H1 (cell line): ENCODE measurements around the gene LAYN. TPM values are rescaled to one million over a fixed set of nuclear protein-coding genes. Genes with fewer than 3 reads are reported as not detected.

Experiments
- CTCF ChIA-PET: fragments of 300-600 bp; sonication (Branson Sonifier 250); formaldehyde crosslinking; loops from one replicate; lab custom pipeline; 2021; ENCODE audit not compliant: partially characterized antibody; lab: Charles Lee
- POLR2A ChIA-PET: fragments of 300-600 bp; sonication (Branson Sonifier 250); formaldehyde crosslinking; loops from one replicate; lab custom pipeline; 2021; ENCODE audit warnings: inconsistent platforms; ENCODE audit not compliant: partially characterized antibody; lab: Charles Lee
- DNase-seq, 2 experiments: peaks; one replicate each; pipeline versions ENCODE4 v3.0.0 to v3.0.0-alpha.2; 2010 to 2022; ENCODE audit warnings: low spot score in 2 of 2, low read depth in 1 of 2, mixed read lengths in 1 of 2
- FAIRE-seq: peaks from 2 replicates; lab custom pipeline; 2011; peaks lifted over from hg19 to GRCh38; lab: Jason Lieb, UNC
- H2AFZ ChIP-seq: 2 replicates; pipeline ENCODE4 v1.8.1; 2012; ENCODE audit warnings: low read length, inconsistent platforms
- H2AK5ac ChIP-seq: 2 replicates; pipeline ENCODE4 v1.6.1; 2013; ENCODE audit warnings: low read depth, low read length
- H2BK120ac ChIP-seq: replicated peaks from 2 replicates; pipeline ENCODE3; 2013; ENCODE audit warnings: low read depth, low read length, inconsistent platforms
- H2BK12ac ChIP-seq: 2 replicates; pipeline ENCODE4 v1.6.1; 2013; ENCODE audit warnings: low read depth, low read length
- H2BK15ac ChIP-seq: 2 replicates; pipeline ENCODE4 v1.6.1; 2013; ENCODE audit warnings: low read length
- H2BK20ac ChIP-seq: 2 replicates; pipeline ENCODE4 v1.6.1; 2013; ENCODE audit warnings: low read length
- H2BK5ac ChIP-seq: 2 replicates; pipeline ENCODE4 v1.6.1; 2013; ENCODE audit warnings: low read depth, low read length
- H3K14ac ChIP-seq: 2 replicates; pipeline ENCODE4 v1.6.1; 2013; ENCODE audit warnings: inconsistent platforms; ENCODE audit not compliant: insufficient read length
- H3K18ac ChIP-seq: 2 replicates; pipeline ENCODE4 v1.6.1; 2013; ENCODE audit warnings: low read length; ENCODE audit errors: extremely low read depth
- H3K23ac ChIP-seq: 2 replicates; pipeline ENCODE4 v1.6.1; 2013; ENCODE audit warnings: inconsistent platforms; ENCODE audit not compliant: insufficient read length
- H3K23me2 ChIP-seq: 2 replicates; pipeline ENCODE4 v1.6.1; 2013; ENCODE audit warnings: low read depth, low read length
- H3K27ac ChIP-seq: 2 replicates; pipeline ENCODE4 v1.6.1; 2011; ENCODE audit warnings: low read depth, low read length, inconsistent platforms
- H3K27me3 ChIP-seq, 4 experiments: replicated peaks in 1 of 4; 1 replicate in 1 of 4; 2 replicates in 3 of 4; pipeline versions ENCODE4 v1.6.1 to v1.8.1; 2011 to 2013; ENCODE audit warnings: low read length in 3 of 4, mild to moderate bottlenecking in 3 of 4, inconsistent platforms in 2 of 4, mixed read lengths in 2 of 4, moderate library complexity in 1 of 4; ENCODE audit not compliant: control insufficient read depth in 3 of 4, insufficient read depth in 3 of 4; ENCODE audit errors: extremely low read depth in 1 of 4
- H3K36me3 ChIP-seq, 4 experiments: 2 replicates each; pipeline versions ENCODE4 v1.6.1 to v1.8.1; 2011 to 2013; ENCODE audit warnings: mild to moderate bottlenecking in 4 of 4, low read length in 3 of 4, moderate library complexity in 2 of 4, control low read depth in 1 of 4, inconsistent platforms in 1 of 4; ENCODE audit not compliant: insufficient read depth in 4 of 4, control insufficient read depth in 2 of 4
- H3K4ac ChIP-seq: replicated peaks from 2 replicates; pipeline ENCODE3; 2013; ENCODE audit warnings: low read length, low read depth, mixed read lengths, inconsistent platforms; ENCODE audit not compliant: insufficient read length
- H3K4me1 ChIP-seq, 4 experiments: replicated peaks in 1 of 4; 1 replicate in 1 of 4; 2 replicates in 3 of 4; pipeline versions ENCODE4 v1.6.1 to v1.8.1; 2011 to 2013; ENCODE audit warnings: low read length in 3 of 4, inconsistent platforms in 2 of 4, mixed read lengths in 1 of 4; ENCODE audit not compliant: insufficient read depth in 4 of 4, control insufficient read depth in 3 of 4
- H3K4me2 ChIP-seq, 2 experiments: 2 replicates each; pipeline versions ENCODE4 v1.6.1 to v1.8.1; 2011 to 2013; ENCODE audit warnings: low read depth in 2 of 2, low read length in 2 of 2, control low read depth in 1 of 2, inconsistent platforms in 1 of 2, mild to moderate bottlenecking in 1 of 2; ENCODE audit not compliant: insufficient read depth in 1 of 2
- H3K4me3 ChIP-seq, 4 experiments: fragments of 200-600, 300-600 bp in 1 of 4; sonication (generic), shearing (Covaris generic), sonication (Bioruptor Twin) in 1 of 4; 2 replicates each; pipeline versions ENCODE4 v1.5.1 to v1.8.1; 2011 to 2016; ENCODE audit warnings: low read length in 4 of 4, low read depth in 3 of 4, control low read depth in 2 of 4, inconsistent platforms in 2 of 4, mild to moderate bottlenecking in 2 of 4, mixed read lengths in 1 of 4, moderate library complexity in 1 of 4; ENCODE audit not compliant: insufficient read depth in 2 of 4; ENCODE audit errors: extremely low read depth in 1 of 4
- H3K56ac ChIP-seq: replicated peaks from 2 replicates; pipeline ENCODE3; 2013; ENCODE audit warnings: low read depth, mild to moderate bottlenecking, mixed read lengths, low read length, inconsistent platforms; ENCODE audit not compliant: insufficient read length
- H3K79me1 ChIP-seq: 2 replicates; pipeline ENCODE4 v1.6.1; 2013; ENCODE audit warnings: low read depth, low read length, control low read depth
- H3K79me2 ChIP-seq, 2 experiments: 2 replicates each; pipeline versions ENCODE4 v1.6.1 to v1.8.1; 2012 to 2013; ENCODE audit warnings: low read length in 2 of 2, mild to moderate bottlenecking in 2 of 2, inconsistent platforms in 1 of 2; ENCODE audit not compliant: insufficient read depth in 2 of 2, control insufficient read depth in 1 of 2
- H3K9ac ChIP-seq, 4 experiments: replicated peaks in 1 of 4; 1 replicate in 1 of 4; 2 replicates in 3 of 4; pipeline versions ENCODE4 v1.6.1 to v1.8.1; 2011 to 2013; ENCODE audit warnings: low read depth in 3 of 4, low read length in 3 of 4, control low read depth in 2 of 4, mild to moderate bottlenecking in 2 of 4, moderate library complexity in 2 of 4, inconsistent platforms in 1 of 4; ENCODE audit errors: extremely low read depth in 1 of 4
- H3K9me3 ChIP-seq, 2 experiments: 2 replicates each; pipeline versions ENCODE4 v1.6.1 to v1.8.1; 2012 to 2013; ENCODE audit warnings: mild to moderate bottlenecking in 2 of 2, moderate library complexity in 2 of 2, control low read depth in 1 of 2, inconsistent platforms in 1 of 2, low read depth in 1 of 2, low read length in 1 of 2, mixed read lengths in 1 of 2; ENCODE audit not compliant: insufficient read depth in 2 of 2
- H4K20me1 ChIP-seq, 2 experiments: replicated peaks in 1 of 2; 2 replicates each; pipeline versions ENCODE3 to v1.8.1; 2011 to 2013; ENCODE audit warnings: inconsistent platforms in 2 of 2, low read length in 2 of 2, mild to moderate bottlenecking in 1 of 2; ENCODE audit not compliant: insufficient read depth in 2 of 2, control insufficient read depth in 1 of 2
- H4K5ac ChIP-seq: 2 replicates; pipeline ENCODE4 v1.6.1; 2013; ENCODE audit warnings: low read length, low read depth, mixed read lengths, inconsistent platforms; ENCODE audit not compliant: insufficient read length
- H4K8ac ChIP-seq: 2 replicates; pipeline ENCODE4 v1.8.0; 2013; ENCODE audit warnings: mild to moderate bottlenecking, moderate library complexity, low read length, inconsistent platforms; ENCODE audit not compliant: insufficient read depth; ENCODE audit errors: extremely low read depth
- H4K91ac ChIP-seq: replicated peaks from 2 replicates; pipeline ENCODE3; 2013; ENCODE audit warnings: low read length, mixed read lengths, inconsistent platforms; ENCODE audit not compliant: insufficient read length
- ASH2L ChIP-seq: fragments of 200-600, 300-600 bp; sonication (generic); IDR thresholded peaks from one replicate; pipeline ENCODE4 v1.7.1; 2017; ENCODE audit warnings: low read length
- CBX5 ChIP-seq: fragments of 300-800, 300-1000 bp; sonication (generic); IDR thresholded peaks from 2 replicates; pipeline ENCODE4 v1.7.1; 2016; ENCODE audit warnings: antibody characterized with exemption, low read length, low read depth
- CTBP2 ChIP-seq: IDR thresholded peaks from 2 replicates; pipeline ENCODE4 v1.7.0; 2011; ENCODE audit warnings: borderline replicate concordance, mild to moderate bottlenecking, moderate library complexity, mixed read lengths, low read length; ENCODE audit not compliant: insufficient read depth, insufficient read length
- FOSL1 ChIP-seq: IDR thresholded peaks from 2 replicates; pipeline ENCODE4 v1.6.1; 2011; ENCODE audit warnings: mild to moderate bottlenecking, low read depth, low read length, moderate library complexity; ENCODE audit not compliant: insufficient read depth
- GABPA ChIP-seq: IDR thresholded peaks from 2 replicates; pipeline ENCODE4 v1.6.1; 2011; ENCODE audit warnings: mild to moderate bottlenecking, low read length, moderate library complexity, borderline replicate concordance; ENCODE audit not compliant: insufficient read depth
- HDAC6 ChIP-seq: IDR thresholded peaks from one replicate; pipeline ENCODE4 v1.7.1; 2012; ENCODE audit warnings: low read depth, mild to moderate bottlenecking, inconsistent platforms, low read length, moderate library complexity
- KDM1A ChIP-seq: fragments of 200-600, 300-600 bp; sonication (generic); IDR thresholded peaks from 2 replicates; pipeline ENCODE4 v1.7.1; 2016; ENCODE audit warnings: mild to moderate bottlenecking, low read length, borderline replicate concordance
- RNF2 ChIP-seq: fragments of 200-900, 300-1000 bp; sonication (generic); IDR thresholded peaks from 2 replicates; pipeline ENCODE4 v1.7.1; 2016; ENCODE audit warnings: borderline replicate concordance, low read depth, mild to moderate bottlenecking, antibody characterized with exemption, low read length; ENCODE audit not compliant: poor library complexity, severe bottlenecking; ENCODE audit errors: missing control alignments
- RXRA ChIP-seq: IDR thresholded peaks from 2 replicates; pipeline ENCODE4 v1.6.1; 2011; ENCODE audit warnings: low read depth, mild to moderate bottlenecking, low read length, moderate library complexity; ENCODE audit not compliant: insufficient read depth
- SAP30 ChIP-seq: fragments of 300-600 bp; sonication (generic); IDR thresholded peaks from 2 replicates; pipeline ENCODE4 v1.7.1; 2012; ENCODE audit warnings: low read length, moderate library complexity, mild to moderate bottlenecking, inconsistent platforms; ENCODE audit not compliant: insufficient read depth, insufficient replicate concordance
- SIRT6 ChIP-seq: IDR thresholded peaks from one replicate; pipeline ENCODE4 v1.7.1; 2012; ENCODE audit warnings: low read length, inconsistent platforms
- SP1 ChIP-seq: IDR thresholded peaks from 2 replicates; pipeline ENCODE4 v1.6.1; 2011; ENCODE audit warnings: low read depth, low read length
- TAF7 ChIP-seq: optimal IDR thresholded peaks from 2 replicates; pipeline ENCODE3; 2011; ENCODE audit warnings: low read depth, mild to moderate bottlenecking, inconsistent platforms, low read length, moderate library complexity, borderline replicate concordance
- WGBS, 2 experiments: shearing (Covaris generic) in 1 of 2; methylation state at CpG; one replicate each; pipeline versions ENCODE4 v1.1.6 to v1.1.7; 2013 to 2015; ENCODE audit warnings: low lambda C conversion rate in 2 of 2, mixed read lengths in 2 of 2, inconsistent platforms in 1 of 2, low coverage in 1 of 2, missing lambda C conversion rate in 1 of 2; ENCODE audit not compliant: insufficient replicate concordance in 2 of 2, insufficient coverage in 1 of 2, insufficient read length in 1 of 2; ENCODE audit errors: extremely low coverage in 1 of 2, missing lambda C conversion rate in 1 of 2; 5-methylcytosine and 5-hydroxymethylcytosine counted together
- polyA plus RNA-seq, 7 experiments: library from polyadenylated mRNA; depleted of rRNA in 3 of 7; stranded (reverse) in 5 of 7; unstranded in 2 of 7; fragments of >200 nt in 5 of 7; fragments of 200-250 nt in 2 of 7; gene quantifications; 1 replicate in 5 of 7; 2 replicates in 1 of 7; 4 replicates in 1 of 7; pipeline versions ENCODE4 v1.2.1 to v1.2.3, GENCODE V29; 2011 to 2013; ENCODE audit warnings: missing spikeins in 2 of 7, mixed read lengths in 2 of 7
- total RNA-seq: library from RNA; stranded (reverse); fragmentation: NEBNext Ultra II Directional; extraction: Animal tissue kit (Norgen Biotek cat#: 25700); gene quantifications from 2 replicates; pipeline ENCODE4 v1.2.1, GENCODE V29; 2021

Gene LAYN
- total and polyA plus RNA-seq, 2 of the 8 experiments (the other 6 are each of a cell fraction or from before 2014, with no cell fraction given) = 4.2 to 9.3 TPM

GRCh38 chr11:111560800-111561199, 20.3 kb downstream of the LAYN start:
- no peak overlapping the region for H2BK5ac ChIP-seq
- H2AK5ac ChIP-seq = no peak overlapping the region
- no peak overlapping the region for H4K5ac ChIP-seq
- no peaks in the 10 kb centered on the region for H3K27me3 ChIP-seq
- H2BK120ac ChIP-seq = no peak overlapping the region
- H4K91ac ChIP-seq = no peak overlapping the region
- H2BK20ac ChIP-seq = no peak overlapping the region
- no peak overlapping the region for H2BK12ac ChIP-seq
- H3K4ac ChIP-seq = no peak overlapping the region
- H3K23me2 ChIP-seq = no peaks in the 10 kb centered on the region
- H3K9ac ChIP-seq = no peak overlapping the region
- DNase-seq (no peak), FAIRE-seq (no peak)
- H3K14ac ChIP-seq = no peak overlapping the region
- no peak overlapping the region for H3K4me2 ChIP-seq
- no peak overlapping the region for H3K4me3 ChIP-seq
- CTCF ChIA-PET = interaction anchor here (0.7 to 3.7 kb wide), 7 partner anchors 11 to 217 kb away, joined by 3 to 15 read pairs (median 3); no protein-coding TSS in a partner anchor
- no peaks in the 10 kb centered on the region for H4K20me1 ChIP-seq
- no peak overlapping the region for H2BK15ac ChIP-seq
- POLR2A ChIA-PET = interaction anchor here (0.7 to 1.5 kb wide), 2 partner anchors 207 to 1359 kb away, joined by 3 read pairs; no protein-coding TSS in a partner anchor
- no peak overlapping the region for H3K23ac ChIP-seq
- H3K18ac ChIP-seq = no peak overlapping the region
- no peak overlapping the region for H3K56ac ChIP-seq
- H2AFZ ChIP-seq = no peak overlapping the region
- WGBS, 2 experiments = 90% methylated on average over 3 of the region's 3 CpGs; no CpG with 5 or more reads in 1 of the 2 experiments
- no peaks in the 10 kb centered on the region for H3K79me1 ChIP-seq
- H3K9me3 ChIP-seq = peaks cover 5 to 6% of the 10 kb centered on the region in 2 experiments; a peak in 3 of 4 replicates
- H3K4me1 ChIP-seq = peaks cover 0 to 6% (median 4%) of the 10 kb centered on the region in 4 experiments; a peak in 4 of 7 replicates
- H3K79me2 ChIP-seq = no peaks in the 10 kb centered on the region
- peaks cover 0 to 9% (median 4%) of the 10 kb centered on the region in 4 experiments; a peak in 3 of 8 replicates for H3K36me3 ChIP-seq
- H4K8ac ChIP-seq = no peak overlapping the region
- no peak overlapping the region for H3K27ac ChIP-seq
- TF ChIP-seq SP1 (no peak), GABPA (no peak), RXRA (no peak), CTBP2 (no peak), TAF7 (no peak), FOSL1 (no peak), SIRT6 (no peak), KDM1A (no peak), ASH2L (no peak), SAP30 (no peak), RNF2 (no peak), CBX5 (no peak), HDAC6 (no peak)
